ENCODE data around the gene HSBP1L1.

Gene HSBP1L1

GRCh38 chr18:79945118-79946042 is 19.1 kb upstream of the HSBP1L1 start:
- Histone ChIP-seq H3K27me3 (ENCODE audit: control insufficient read depth, insufficient read depth, low read length) (peaks cover 3% of the 10 kb centered on the region; the same call in 1 of the 2 replicates), H3K36me3 (ENCODE audit: control insufficient read depth, insufficient read depth, low read length) (no peaks in the 10 kb centered on the region), H3K27ac (ENCODE audit: low read length) (no peak overlapping the region), H3K4me3 (ENCODE audit: low read length) (no peak overlapping the region), H3K9me3 (ENCODE audit: control insufficient read depth, insufficient read depth, low read length) (no peaks in the 10 kb centered on the region), H3K4me1 (ENCODE audit: control insufficient read depth, insufficient read depth, low read length) (no peaks in the 10 kb centered on the region)
- WGBS (ENCODE audit: insufficient coverage, insufficient read length), result no CpG with 5 or more reads among the region's 17 CpGs
- no peak for DNase-seq (ENCODE audit: low read depth, low spot score)

- no CpG with 5 or more reads among the region's 14 CpGs for WGBS (ENCODE audit: insufficient coverage, insufficient read length)
- H3K27ac ChIP-seq (ENCODE audit: low read length), result no peak overlapping the region
- 0 out of 2 replicates have a peak, but pooled peaks cover 2% of the 10 kb centered on the region for H3K4me1 ChIP-seq (ENCODE audit: control insufficient read depth, insufficient read depth, low read length)
- no peaks in the 10 kb centered on the region; the same call in 1 of the 2 replicates for H3K36me3 ChIP-seq (ENCODE audit: control insufficient read depth, insufficient read depth, low read length)
- H3K27me3 ChIP-seq (ENCODE audit: control insufficient read depth, insufficient read depth, low read length), result peaks cover 8% of the 10 kb centered on the region; the same call in 1 of the 2 replicates
- H3K4me3 ChIP-seq (ENCODE audit: low read length), result no peak overlapping the region
- DNase-seq (ENCODE audit: low read depth, low spot score), result no peak
- H3K9me3 ChIP-seq (ENCODE audit: control insufficient read depth, insufficient read depth, low read length), result no peaks in the 10 kb centered on the region
Observed at GRCh38 chr18:79947054-79947755, 17.2 kb upstream of the HSBP1L1 start.

DNA sequence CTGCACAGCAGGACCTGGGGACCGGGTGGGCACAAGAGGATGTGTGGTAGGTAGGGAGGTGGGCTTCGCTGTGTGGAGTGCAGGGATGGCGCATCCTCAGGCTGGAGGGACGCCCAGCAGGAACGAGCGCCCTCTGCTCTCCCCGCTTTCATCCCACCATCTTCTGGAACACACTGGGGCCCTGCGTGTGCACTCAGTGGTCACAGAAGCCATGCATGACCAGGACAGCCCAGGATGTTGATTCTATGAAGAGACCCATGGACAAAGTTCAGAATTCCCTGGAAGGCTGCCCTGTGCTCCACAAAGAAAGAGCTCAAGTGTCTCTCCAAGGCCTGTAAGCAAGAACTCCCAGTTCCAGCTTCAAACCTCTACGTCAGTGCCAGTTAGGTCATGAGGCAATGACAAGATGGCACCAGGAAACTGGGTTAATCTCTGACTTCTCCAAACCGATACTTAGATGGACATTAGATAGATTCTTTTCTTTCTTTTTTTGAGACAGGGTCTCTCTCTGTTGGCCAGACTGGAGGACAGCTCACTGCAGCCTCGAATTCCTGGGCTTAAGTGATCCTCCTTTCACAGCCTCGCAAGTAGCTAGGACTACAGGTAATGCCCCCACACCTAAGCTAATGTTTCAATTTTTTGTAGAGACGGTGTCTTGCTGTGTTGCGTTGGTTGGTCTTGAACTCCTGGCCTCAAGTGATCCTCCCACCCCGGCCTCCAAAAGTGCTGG is 16.4 kb upstream of the HSBP1L1 start:
- Histone ChIP-seq H3K9me3 (ENCODE audit: control insufficient read depth, insufficient read depth, low read length) (no peaks in the 10 kb centered on the region), H3K4me3 (ENCODE audit: low read length) (no peak overlapping the region), H3K27me3 (ENCODE audit: control insufficient read depth, insufficient read depth, low read length) (peaks cover 11% of the 10 kb centered on the region), H3K4me1 (ENCODE audit: control insufficient read depth, insufficient read depth, low read length) (0 out of 2 replicates have a peak, but pooled peaks cover 3% of the 10 kb centered on the region), H3K36me3 (ENCODE audit: control insufficient read depth, insufficient read depth, low read length) (no peaks in the 10 kb centered on the region; the same call in 1 of the 2 replicates), H3K27ac (ENCODE audit: low read length) (no peak overlapping the region)
- no peak for DNase-seq (ENCODE audit: low read depth, low spot score)
- no CpG with 5 or more reads among the region's 15 CpGs for WGBS (ENCODE audit: insufficient coverage, insufficient read length)

- Histone ChIP-seq H3K9me3 (ENCODE audit: control insufficient read depth, insufficient read depth, low read length) (no peaks in the 10 kb centered on the region), H3K27me3 (ENCODE audit: control insufficient read depth, insufficient read depth, low read length) (peaks cover 19% of the 10 kb centered on the region), H3K4me1 (ENCODE audit: control insufficient read depth, insufficient read depth, low read length) (0 out of 2 replicates have a peak, but pooled peaks cover 6% of the 10 kb centered on the region), H3K36me3 (ENCODE audit: control insufficient read depth, insufficient read depth, low read length) (no peaks in the 10 kb centered on the region; the same call in 1 of the 2 replicates), H3K4me3 (ENCODE audit: low read length) (no peak overlapping the region), H3K27ac (ENCODE audit: low read length) (no peak overlapping the region)
- no peak for DNase-seq (ENCODE audit: low read depth, low spot score)
- no CpG with 5 or more reads among the region's 23 CpGs for WGBS (ENCODE audit: insufficient coverage, insufficient read length)
Observed at GRCh38 chr18:79948719-79949411, 15.6 kb upstream of the HSBP1L1 start.

DNA sequence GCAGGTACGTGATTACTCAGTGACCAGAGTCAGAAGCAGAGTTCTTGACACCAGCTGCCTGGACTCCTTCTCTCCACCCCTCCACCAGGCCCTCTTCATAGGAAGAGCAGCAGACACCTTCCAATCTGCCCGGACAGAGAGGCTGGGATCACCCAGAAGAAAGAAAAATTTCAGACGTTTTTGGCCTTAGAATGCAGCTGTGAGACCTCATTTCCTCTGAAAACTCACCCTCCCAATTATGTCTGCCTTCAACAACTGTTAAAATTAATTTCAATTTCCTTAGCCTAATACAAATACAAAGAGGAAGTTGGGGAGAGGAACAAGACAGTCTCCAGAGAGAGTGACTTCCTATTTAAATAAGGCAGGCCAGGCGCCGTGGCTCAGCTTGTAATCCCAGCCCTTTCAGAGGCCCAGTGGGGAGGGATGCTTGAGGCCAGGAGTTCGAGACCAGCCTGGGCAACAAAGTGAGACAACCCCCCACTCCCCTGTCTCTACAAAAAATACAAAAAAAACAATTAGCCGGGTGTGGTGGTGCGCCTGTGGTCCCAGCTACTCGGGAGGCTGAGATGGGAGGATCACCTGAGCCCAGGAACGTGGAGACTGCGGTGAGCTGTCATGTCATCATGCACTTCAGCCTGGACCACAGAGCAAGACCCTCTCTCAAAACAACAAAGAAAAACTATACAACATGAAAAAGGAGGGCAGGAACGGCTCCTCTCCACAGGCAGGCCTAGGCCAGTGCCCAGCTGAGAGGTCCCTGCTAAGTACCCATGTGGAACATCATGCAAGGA is 14.6 kb upstream of the HSBP1L1 start:
- H3K36me3 ChIP-seq (ENCODE audit: control insufficient read depth, insufficient read depth, low read length), result no peaks in the 10 kb centered on the region; the same call in 1 of the 2 replicates
- peaks cover 24% of the 10 kb centered on the region for H3K27me3 ChIP-seq (ENCODE audit: control insufficient read depth, insufficient read depth, low read length)
- no peak for DNase-seq (ENCODE audit: low read depth, low spot score)
- no CpG with 5 or more reads among the region's 12 CpGs for WGBS (ENCODE audit: insufficient coverage, insufficient read length)
- no peak overlapping the region for H3K27ac ChIP-seq (ENCODE audit: low read length)
- no peaks in the 10 kb centered on the region for H3K9me3 ChIP-seq (ENCODE audit: control insufficient read depth, insufficient read depth, low read length)
- H3K4me3 ChIP-seq (ENCODE audit: low read length), result no peak overlapping the region
- H3K4me1 ChIP-seq (ENCODE audit: control insufficient read depth, insufficient read depth, low read length), result 0 out of 2 replicates have a peak, but pooled peaks cover 6% of the 10 kb centered on the region

GRCh38 chr18:79950515-79951341 is 13.7 kb upstream of the HSBP1L1 start:
- no CpG with 5 or more reads among the region's 81 CpGs for WGBS (ENCODE audit: insufficient coverage, insufficient read length)
- no peak overlapping the region for H3K27ac ChIP-seq (ENCODE audit: low read length)
- no peak for DNase-seq (ENCODE audit: low read depth, low spot score)
- no peaks in the 10 kb centered on the region; the same call in 1 of the 2 replicates for H3K36me3 ChIP-seq (ENCODE audit: control insufficient read depth, insufficient read depth, low read length)
- H3K4me1 ChIP-seq (ENCODE audit: control insufficient read depth, insufficient read depth, low read length), result 0 out of 2 replicates have a peak, but pooled peaks cover 6% of the 10 kb centered on the region
- H3K27me3 ChIP-seq (ENCODE audit: control insufficient read depth, insufficient read depth, low read length), result peaks cover 24% of the 10 kb centered on the region
- H3K4me3 ChIP-seq (ENCODE audit: low read length), result peak overlapping the region; percentile 74
- no peaks in the 10 kb centered on the region for H3K9me3 ChIP-seq (ENCODE audit: control insufficient read depth, insufficient read depth, low read length)

- Histone ChIP-seq H3K27ac (ENCODE audit: low read length) (no peak within 1 kb of the TSS), H3K9me3 (ENCODE audit: control insufficient read depth, insufficient read depth, low read length) (no peaks in the 10 kb centered on the region), H3K36me3 (ENCODE audit: control insufficient read depth, insufficient read depth, low read length) (no peaks in the 10 kb centered on the region; the same call in 1 of the 2 replicates), H3K4me3 (ENCODE audit: low read length) (peak within 1 kb of the TSS; percentile 74), H3K27me3 (ENCODE audit: control insufficient read depth, insufficient read depth, low read length) (peaks cover 24% of the 10 kb centered on the region), H3K4me1 (ENCODE audit: control insufficient read depth, insufficient read depth, low read length) (0 out of 2 replicates have a peak, but pooled peaks cover 6% of the 10 kb centered on the region)
- DNase-seq (ENCODE audit: low read depth, low spot score), result peak; percentile 43
- WGBS (ENCODE audit: insufficient coverage, insufficient read length), result no CpG with 5 or more reads among the region's 126 CpGs
Observed at GRCh38 chr18:79951545-79952455, 12.6 kb upstream of the HSBP1L1 start, which contains the start of gene SLC66A2. SLC66A2 (minus strand) TSS chr18:79951653; CDS start chr18:79950926, 727 bp downstream.

- no peaks in the 10 kb centered on the region for H3K9me3 ChIP-seq (ENCODE audit: control insufficient read depth, insufficient read depth, low read length)
Observed at GRCh38 chr18:79952456-79952995, 11.9 kb upstream of the HSBP1L1 start.

More at GRCh38 chr18:79952456-79952995, 11.9 kb upstream of the HSBP1L1 start:
- Histone ChIP-seq H3K27ac (ENCODE audit: low read length) (no peak overlapping the region), H3K4me1 (ENCODE audit: control insufficient read depth, insufficient read depth, low read length) (0 out of 2 replicates have a peak, but pooled peaks cover 6% of the 10 kb centered on the region), H3K27me3 (ENCODE audit: control insufficient read depth, insufficient read depth, low read length) (peaks cover 24% of the 10 kb centered on the region), H3K4me3 (ENCODE audit: low read length) (peak overlapping the region; percentile 74; the same call in 1 of the 2 replicates), H3K36me3 (ENCODE audit: control insufficient read depth, insufficient read depth, low read length) (no peaks in the 10 kb centered on the region; the same call in 1 of the 2 replicates)
- no peak for DNase-seq (ENCODE audit: low read depth, low spot score)
- no CpG with 5 or more reads among the region's 43 CpGs for WGBS (ENCODE audit: insufficient coverage, insufficient read length)
